ENCODE measurements around the gene IFIT5. TPM values are rescaled to one million over a fixed set of nuclear protein-coding genes. Genes with fewer than 3 reads are reported as not detected.

IFIT5 gene
- total RNA-seq, 3 donors from 2014 or later, result 9.8 to 19.1 (median 12.9) TPM

- Histone ChIP-seq H3K36me3 (ENCODE audit: low read depth) (no peaks in the 10 kb centered on the region), H3K4me3 (no peak overlapping the region), H3K9me3 (no peaks in the 10 kb centered on the region), H3K4me1 (ENCODE audit: low read depth) (no peaks in the 10 kb centered on the region)
- ATAC-seq (no peak), DNase-seq (no peak)
- TF ChIP-seq CTCF (IDR thresholded peaks at IDR 0.05), result no peak
- intact Hi-C loops (cut with DNase I, micrococcal nuclease), result no loop called here
Measured at GRCh38 chr10:89454561-89455347, 40.4 kb downstream of the IFIT5 start.

GRCh38 chr10:89458291-89458690 is 43.9 kb downstream of the IFIT5 start:
- no peak for ATAC-seq
- Histone ChIP-seq H3K9me3 (no peaks in the 10 kb centered on the region), H3K4me1 (ENCODE audit: low read depth) (no peaks in the 10 kb centered on the region), H3K36me3 (ENCODE audit: low read depth) (no peaks in the 10 kb centered on the region), H3K4me3 (no peak overlapping the region)
- intact Hi-C loops (cut with DNase I, micrococcal nuclease), result no loop called here
- no peak for DNase-seq
- no peak for TF ChIP-seq CTCF (IDR thresholded peaks at IDR 0.05)

DNA sequence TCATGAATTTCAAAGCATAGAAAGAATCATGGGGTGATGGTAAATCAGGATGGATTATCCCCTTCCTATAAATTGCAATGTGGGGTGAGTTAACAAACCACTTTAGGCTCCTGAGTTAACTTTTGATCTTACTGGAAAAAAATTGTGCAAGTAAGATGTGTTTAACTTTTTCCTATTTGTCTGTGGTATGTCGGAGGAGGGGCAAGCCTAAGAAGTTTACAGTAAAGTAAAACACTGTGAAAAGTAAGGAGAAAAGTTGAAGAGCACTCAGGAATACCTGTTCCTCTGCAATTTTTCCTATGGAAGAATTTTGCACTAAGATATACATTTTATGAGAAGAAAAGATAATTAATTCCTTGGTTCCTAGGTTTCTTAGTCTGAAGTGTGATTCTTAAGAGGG is 44.4 kb downstream of the IFIT5 start:
- no peak for DNase-seq
- Histone ChIP-seq H3K36me3 (ENCODE audit: low read depth) (no peaks in the 10 kb centered on the region), H3K9me3 (no peaks in the 10 kb centered on the region), H3K4me3 (no peak overlapping the region), H3K4me1 (ENCODE audit: low read depth) (no peaks in the 10 kb centered on the region)
- ATAC-seq, result no peak
- no peak for TF ChIP-seq CTCF (IDR thresholded peaks at IDR 0.05)
- intact Hi-C loops (cut with DNase I, micrococcal nuclease), result no loop called here

GRCh38 chr10:89463846-89464537 is 49.6 kb downstream of the IFIT5 start:
- H3K36me3 ChIP-seq (ENCODE audit: low read depth), result no peaks in the 10 kb centered on the region
- ATAC-seq (no peak), DNase-seq (no peak)
- no peak overlapping the region for H3K4me3 ChIP-seq
- no peaks in the 10 kb centered on the region for H3K9me3 ChIP-seq
- TF ChIP-seq CTCF (IDR thresholded peaks at IDR 0.05), result no peak
- H3K4me1 ChIP-seq (ENCODE audit: low read depth), result no peaks in the 10 kb centered on the region
- intact Hi-C loops (cut with DNase I, micrococcal nuclease), result no loop called here

DNA sequence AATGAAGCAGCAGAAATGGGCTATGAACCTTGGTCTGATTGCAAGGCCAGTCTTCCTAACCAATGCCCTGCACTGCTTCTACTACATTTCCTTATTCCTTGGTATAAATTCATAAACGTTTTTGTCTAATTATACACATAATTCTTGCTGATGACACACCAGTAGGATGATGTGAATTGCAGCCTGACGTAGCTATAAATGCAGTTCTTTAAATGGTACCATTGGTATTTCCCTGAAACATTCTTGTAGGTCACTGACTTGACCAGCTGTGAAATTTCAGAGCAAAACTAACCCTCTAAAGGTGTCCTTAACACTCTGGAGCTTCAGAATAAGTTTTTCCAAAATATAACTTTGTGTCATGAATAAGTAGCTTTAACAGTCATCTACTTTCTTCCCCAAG is 50.8 kb downstream of the IFIT5 start:
- Histone ChIP-seq H3K4me1 (ENCODE audit: low read depth) (no peaks in the 10 kb centered on the region), H3K9me3 (no peaks in the 10 kb centered on the region), H3K4me3 (no peak overlapping the region), H3K36me3 (ENCODE audit: low read depth) (no peaks in the 10 kb centered on the region)
- intact Hi-C loops (cut with DNase I, micrococcal nuclease), result no loop called here
- DNase-seq (no peak), ATAC-seq (no peak)
- TF ChIP-seq CTCF (IDR thresholded peaks at IDR 0.05), result no peak

Data from mucosa of descending colon (tissue), 3 donors.